HG02798 (cell line): ENCODE measurements around the gene TECPR2.

Source experiments
- ATAC-seq: cut with Tn5 transposase; IDR thresholded peaks from one replicate; pipeline ENCODE4 v1.9.1; 2021; ENCODE audit warnings: mild to moderate bottlenecking; ENCODE audit not compliant: unreplicated experiment, poor library complexity

The TECPR2 gene

GRCh38 chr14:102491786-102492530 is 129.2 kb downstream of the TECPR2 start:
- no peak for ATAC-seq

- no peak for ATAC-seq
Observed at GRCh38 chr14:102492531-102492910, 129.8 kb downstream of the TECPR2 start.

GRCh38 chr14:102493096-102493495 is 130.4 kb downstream of the TECPR2 start:
- ATAC-seq = no peak

- ATAC-seq = no peak
Observed at GRCh38 chr14:102493585-102493984, 130.8 kb downstream of the TECPR2 start.

- no peak for ATAC-seq
Observed at GRCh38 chr14:102495491-102496330, 133.0 kb downstream of the TECPR2 start.

- ATAC-seq = no peak
Observed at GRCh38 chr14:102496331-102496691, 133.6 kb downstream of the TECPR2 start.

- no peak for ATAC-seq
Observed at GRCh38 chr14:102496958-102497744, 134.4 kb downstream of the TECPR2 start.

GRCh38 chr14:102497998-102498677 is 135.4 kb downstream of the TECPR2 start:
- ATAC-seq = no peak

- ATAC-seq = no peak
Observed at GRCh38 chr14:102498678-102499265, 136.0 kb downstream of the TECPR2 start.

- no peak for ATAC-seq
Observed at GRCh38 chr14:102499401-102500157, 136.8 kb downstream of the TECPR2 start.

GRCh38 chr14:102500158-102500662 is 137.5 kb downstream of the TECPR2 start:
- ATAC-seq = no peak

GRCh38 chr14:102500713-102501112 is 138.0 kb downstream of the TECPR2 start:
- ATAC-seq = no peak

GRCh38 chr14:102501751-102502315 is 139.1 kb downstream of the TECPR2 start:
- no peak for ATAC-seq

- no peak for ATAC-seq
Observed at GRCh38 chr14:102502571-102502970, 139.8 kb downstream of the TECPR2 start.

- ATAC-seq = no peak
Observed at GRCh38 chr14:102503641-102504327, 141.0 kb downstream of the TECPR2 start.

- ATAC-seq = no peak
Observed at GRCh38 chr14:102504328-102504999, 141.7 kb downstream of the TECPR2 start.

GRCh38 chr14:102505000-102505619 is 142.4 kb downstream of the TECPR2 start:
- ATAC-seq = no peak
